ENCODE measurements around the gene PLIN5. TPM values are rescaled to one million over a fixed set of nuclear protein-coding genes. Genes with fewer than 3 reads are reported as not detected.
A peak's percentile ranks its signal among the peaks of the same experiment; 100 is the strongest.

Gene PLIN5
- total and polyA plus RNA-seq, 2 of the 8 experiments (the other 6 are each of a cell fraction or from before 2014, with no cell fraction given) = 2.0 to 2.5 TPM

DNA sequence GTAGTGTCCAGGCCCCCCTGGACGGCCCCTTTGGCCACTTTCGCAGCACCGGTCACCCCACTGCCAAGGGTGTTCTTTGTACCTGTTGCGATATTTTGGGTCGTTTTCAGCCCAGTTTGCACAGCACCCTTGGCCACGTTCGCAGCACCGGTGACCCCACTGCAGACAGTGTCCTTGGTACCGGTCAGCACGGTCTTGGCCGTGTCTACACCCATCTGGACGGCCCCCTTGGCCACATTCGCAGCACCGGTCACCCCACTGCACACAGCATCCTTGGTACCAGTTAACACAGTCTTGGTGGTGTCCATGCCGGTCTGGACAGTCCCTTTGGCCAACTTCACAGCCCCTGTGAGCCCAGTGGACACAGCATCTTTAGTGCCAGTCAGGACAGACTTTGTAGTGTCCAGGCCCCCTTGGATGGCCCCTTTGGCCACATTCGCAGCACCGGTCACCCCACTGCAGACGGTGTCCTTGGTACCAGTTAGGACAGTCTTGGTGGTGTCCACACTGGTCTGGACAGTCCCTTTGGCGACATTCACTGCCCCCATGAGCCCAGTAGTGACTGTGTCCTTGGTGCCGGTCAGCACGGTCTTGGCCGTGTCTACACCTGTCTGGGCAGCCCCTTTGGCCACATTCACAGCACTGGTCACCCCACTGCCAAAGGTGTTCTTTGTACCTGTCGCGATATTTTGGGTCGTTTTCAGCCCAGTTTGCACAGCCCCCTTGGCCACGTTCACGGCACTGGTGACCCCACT lies 23.5 kb downstream of the PLIN5 start:
- H4K5ac ChIP-seq (ENCODE audit: insufficient read length, low read depth, low read length) = no peak overlapping the region
- DNase-seq (ENCODE audit: low read depth in 1 of 2, low spot score in 2 of 2) = no peak
- H2BK5ac ChIP-seq (ENCODE audit: low read depth, low read length) = 0 out of 2 replicates have a peak overlapping the region, but pooled peaks have one; percentile 54
- no peak for FAIRE-seq
- H4K91ac ChIP-seq (replicated peaks; ENCODE audit: insufficient read length, low read length) = no peak overlapping the region
- no peak overlapping the region for H2AK5ac ChIP-seq (ENCODE audit: low read depth, low read length)
- H2BK15ac ChIP-seq (ENCODE audit: low read length) = no peak overlapping the region
- no peaks in the 10 kb centered on the region for H3K9me3 ChIP-seq (ENCODE audit: insufficient read depth in 2 of 2, low read depth in 1 of 2, low read length in 1 of 2)
- no peak overlapping the region for H2BK12ac ChIP-seq (ENCODE audit: low read depth, low read length)
- no peak overlapping the region for H3K56ac ChIP-seq (replicated peaks; ENCODE audit: insufficient read length, low read depth, low read length)
- peaks cover 2% of the 10 kb centered on the region; the same call in 1 of the 2 replicates for H3K79me1 ChIP-seq (ENCODE audit: low read depth, low read length)
- H3K27me3 ChIP-seq (replicated peaks in 1 of 4; ENCODE audit: control insufficient read depth in 3 of 4, extremely low read depth in 1 of 4, insufficient read depth in 3 of 4, low read length in 3 of 4) = peaks cover 4 to 51% (median 36%) of the 10 kb centered on the region in 4 experiments
- TF ChIP-seq TEAD4 (IDR thresholded peaks at IDR 0.05; ENCODE audit: low read depth, low read length) = no peak
- TF ChIP-seq NANOG (IDR thresholded peaks at IDR 0.05; ENCODE audit: insufficient read depth, low read depth, low read length, poor library complexity, severe bottlenecking) = no peak
- POLR2A ChIA-PET (ENCODE audit: partially characterized antibody) = no interaction called here
- H4K8ac ChIP-seq (ENCODE audit: extremely low read depth, insufficient read depth, low read length) = no peak overlapping the region
- no peak overlapping the region for H3K4me3 ChIP-seq (ENCODE audit: extremely low read depth in 1 of 4, insufficient read depth in 2 of 4, low read depth in 3 of 4, low read length in 4 of 4)
- no peak overlapping the region for H2AFZ ChIP-seq (ENCODE audit: low read length)
- H3K79me2 ChIP-seq (ENCODE audit: control insufficient read depth in 1 of 2, insufficient read depth in 2 of 2, low read length in 2 of 2) = no peaks in the 10 kb centered on the region
- H3K4me2 ChIP-seq (ENCODE audit: insufficient read depth in 1 of 2, low read depth in 2 of 2, low read length in 2 of 2) = no peak overlapping the region
- H2BK120ac ChIP-seq (replicated peaks; ENCODE audit: low read depth, low read length) = no peak overlapping the region
- H3K27ac ChIP-seq (ENCODE audit: low read depth, low read length) = no peak overlapping the region
- H3K9ac ChIP-seq (replicated peaks in 1 of 4; ENCODE audit: extremely low read depth in 1 of 4, low read depth in 3 of 4, low read length in 3 of 4) = no peak overlapping the region
- CTCF ChIA-PET (ENCODE audit: partially characterized antibody) = no interaction called here
- H3K18ac ChIP-seq (ENCODE audit: extremely low read depth, low read length) = no peak overlapping the region
- no peak overlapping the region for H3K14ac ChIP-seq (ENCODE audit: insufficient read length)
- H3K36me3 ChIP-seq (ENCODE audit: control insufficient read depth in 2 of 4, insufficient read depth in 4 of 4, low read length in 3 of 4) = no peaks in the 10 kb centered on the region; a peak in 1 of 8 replicates
- H3K4ac ChIP-seq (replicated peaks; ENCODE audit: insufficient read length, low read depth, low read length) = no peak overlapping the region
- H2BK20ac ChIP-seq (ENCODE audit: low read length) = no peak overlapping the region
- H4K20me1 ChIP-seq (replicated peaks in 1 of 2; ENCODE audit: control insufficient read depth in 1 of 2, insufficient read depth in 2 of 2, low read length in 2 of 2) = peaks cover 7 to 8% of the 10 kb centered on the region in 2 experiments
- WGBS, 2 experiments (ENCODE audit: extremely low coverage in 1 of 2, insufficient coverage in 1 of 2, insufficient read length in 1 of 2, insufficient replicate concordance in 2 of 2, low coverage in 1 of 2, low lambda C conversion rate in 2 of 2, missing lambda C conversion rate in 1 of 2) = 85% methylated on average over 27 of the region's 27 CpGs; no CpG with 5 or more reads in 1 of the 2 experiments
- peaks cover 0 to 1% (median 0%) of the 10 kb centered on the region in 4 experiments; a peak in 1 of 7 replicates for H3K4me1 ChIP-seq (replicated peaks in 1 of 4; ENCODE audit: control insufficient read depth in 3 of 4, insufficient read depth in 4 of 4, low read length in 3 of 4)
- no peak overlapping the region for H3K23ac ChIP-seq (ENCODE audit: insufficient read length)
- H3K23me2 ChIP-seq (ENCODE audit: low read depth, low read length) = no peaks in the 10 kb centered on the region
